Breast epithelium (tissue), 3 donors: ENCODE measurements around the gene NEGR1.

Experiments
- POLR2A ChIP-seq: fragments of 450-650 bp; IDR thresholded peaks from one replicate; pipeline ENCODE4 v1.6.1; 2016; ENCODE audit warnings: antibody characterized with exemption, mild to moderate bottlenecking, moderate library complexity
- POLR2AphosphoS5 ChIP-seq, 3 donors: sonication (generic); formaldehyde crosslinking; IDR thresholded peaks; one replicate each; pipeline ENCODE4 v1.6.1; 2017; ENCODE audit warnings: antibody characterized with exemption in 3 of 3
- TF ChIP-seq, protein P1 (sequence below), 3 donors: fragments of 450-650 bp; IDR thresholded peaks; one replicate each; pipeline ENCODE4 v1.5.1; 2016 to 2017; ENCODE audit warnings: antibody characterized with exemption in 3 of 3, mild to moderate bottlenecking in 3 of 3, moderate library complexity in 3 of 3

DNA sequence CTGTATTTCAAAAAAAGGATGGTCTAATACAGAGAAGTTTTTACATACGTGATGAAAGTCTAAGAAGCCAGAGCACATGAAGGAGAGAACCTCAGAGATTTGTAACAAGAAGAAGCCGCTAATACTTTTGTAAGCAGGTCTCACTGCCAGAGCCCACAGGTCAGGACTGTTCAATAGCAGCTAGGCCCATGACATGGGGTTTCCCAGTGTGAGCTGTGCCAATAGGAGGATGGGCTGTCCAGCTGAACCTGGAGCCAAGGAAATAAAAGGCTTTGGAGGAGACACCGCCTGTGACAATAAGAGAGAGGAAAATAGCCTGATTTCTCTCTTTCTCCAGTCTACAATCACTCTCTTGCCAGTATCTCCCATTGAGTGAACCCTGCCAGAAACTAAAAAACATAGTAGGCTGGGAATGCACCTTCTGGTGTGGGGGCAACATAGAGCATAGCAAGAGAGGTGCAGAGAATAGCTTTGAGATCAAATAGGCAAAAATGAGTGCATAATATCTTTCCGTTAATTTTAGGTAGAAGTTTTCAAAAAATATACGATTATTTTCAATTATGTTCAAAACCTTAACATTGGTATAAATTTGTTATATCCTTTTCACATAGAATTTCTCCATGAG, 360.3 kb downstream of the NEGR1 start:
- TF ChIP-seq POLR2AphosphoS5 (IDR thresholded peaks at IDR 0.05) (no peak), POLR2A (no peak)
- TF ChIP-seq, protein P1, sequence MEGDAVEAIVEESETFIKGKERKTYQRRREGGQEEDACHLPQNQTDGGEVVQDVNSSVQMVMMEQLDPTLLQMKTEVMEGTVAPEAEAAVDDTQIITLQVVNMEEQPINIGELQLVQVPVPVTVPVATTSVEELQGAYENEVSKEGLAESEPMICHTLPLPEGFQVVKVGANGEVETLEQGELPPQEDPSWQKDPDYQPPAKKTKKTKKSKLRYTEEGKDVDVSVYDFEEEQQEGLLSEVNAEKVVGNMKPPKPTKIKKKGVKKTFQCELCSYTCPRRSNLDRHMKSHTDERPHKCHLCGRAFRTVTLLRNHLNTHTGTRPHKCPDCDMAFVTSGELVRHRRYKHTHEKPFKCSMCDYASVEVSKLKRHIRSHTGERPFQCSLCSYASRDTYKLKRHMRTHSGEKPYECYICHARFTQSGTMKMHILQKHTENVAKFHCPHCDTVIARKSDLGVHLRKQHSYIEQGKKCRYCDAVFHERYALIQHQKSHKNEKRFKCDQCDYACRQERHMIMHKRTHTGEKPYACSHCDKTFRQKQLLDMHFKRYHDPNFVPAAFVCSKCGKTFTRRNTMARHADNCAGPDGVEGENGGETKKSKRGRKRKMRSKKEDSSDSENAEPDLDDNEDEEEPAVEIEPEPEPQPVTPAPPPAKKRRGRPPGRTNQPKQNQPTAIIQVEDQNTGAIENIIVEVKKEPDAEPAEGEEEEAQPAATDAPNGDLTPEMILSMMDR (IDR thresholded peaks at IDR 0.05) = no peak
